Measurements from ENCODE around the gene FEM1A.
"Not testable (repeated sequence)": the region's sequence is repeated elsewhere in the genome, so short reads cannot be mapped to it uniquely, and the experiment has no call there.

The FEM1A gene

GRCh38 chr19:4815426-4816201, 24.1 kb downstream of the FEM1A start:
- DNase-seq, result peak; percentile 91

GRCh38 chr19:4816202-4816949, 24.8 kb downstream of the FEM1A start:
- DNase-seq, result no peak

GRCh38 chr19:4816950-4817278, 25.4 kb downstream of the FEM1A start:
- DNase-seq, result no peak

- DNase-seq, result no peak
These were observed 26.1 kb downstream of the FEM1A start for GRCh38 chr19:4817467-4818277.

- DNase-seq, result no peak
These were observed 29.7 kb downstream of the FEM1A start for GRCh38 chr19:4821265-4821664.

- DNase-seq, result not testable (repeated sequence)
These were observed 30.8 kb downstream of the FEM1A start for GRCh38 chr19:4822354-4822753.

- no peak for DNase-seq
These were observed 32.0 kb downstream of the FEM1A start for GRCh38 chr19:4823577-4823976.

GRCh38 chr19:4829001-4829712, 37.6 kb downstream of the FEM1A start:
- peak; percentile 55 for DNase-seq

- no peak for DNase-seq
These were observed 38.8 kb downstream of the FEM1A start for GRCh38 chr19:4830332-4830731.

GRCh38 chr19:4830768-4831265, 39.3 kb downstream of the FEM1A start:
- DNase-seq, result no peak

GRCh38 chr19:4831304-4831978, 39.9 kb downstream of the FEM1A start, which contains the start of gene TICAM1:
Gene TICAM1, minus strand, starts transcription at chr19:4831712. Its CDS starts 13,335 bp downstream, at chr19:4818377.
- DNase-seq, result peak; percentile 93

- DNase-seq, result not testable (repeated sequence)
These were observed 40.4 kb downstream of the FEM1A start for GRCh38 chr19:4831979-4832340.

- DNase-seq, result no peak
These were observed 41.2 kb downstream of the FEM1A start for GRCh38 chr19:4832776-4833175.

GRCh38 chr19:4839192-4839591, 47.7 kb downstream of the FEM1A start:
- DNase-seq, result no peak

- no peak for DNase-seq
These were observed 52.1 kb downstream of the FEM1A start for GRCh38 chr19:4843647-4843965.

GRCh38 chr19:4844348-4845179, 53.0 kb downstream of the FEM1A start:
- no peak for DNase-seq

- not testable (repeated sequence) for DNase-seq
These were observed 54.4 kb downstream of the FEM1A start for GRCh38 chr19:4845975-4846374.

GRCh38 chr19:4847190-4847973, 55.8 kb downstream of the FEM1A start:
- no peak for DNase-seq

GRCh38 chr19:4849019-4849418, 57.5 kb downstream of the FEM1A start:
- no peak for DNase-seq
